ENCODE data around the gene MAPK11. TPM values are rescaled to one million over a fixed set of nuclear protein-coding genes. Genes with fewer than 3 reads are reported as not detected.
A peak's percentile ranks its signal among the peaks of the same experiment; 100 is the strongest.

MAPK11 gene
- total and polyA plus RNA-seq, 4 donors = 8.3 to 15.3 (median 11.9) TPM

DNA sequence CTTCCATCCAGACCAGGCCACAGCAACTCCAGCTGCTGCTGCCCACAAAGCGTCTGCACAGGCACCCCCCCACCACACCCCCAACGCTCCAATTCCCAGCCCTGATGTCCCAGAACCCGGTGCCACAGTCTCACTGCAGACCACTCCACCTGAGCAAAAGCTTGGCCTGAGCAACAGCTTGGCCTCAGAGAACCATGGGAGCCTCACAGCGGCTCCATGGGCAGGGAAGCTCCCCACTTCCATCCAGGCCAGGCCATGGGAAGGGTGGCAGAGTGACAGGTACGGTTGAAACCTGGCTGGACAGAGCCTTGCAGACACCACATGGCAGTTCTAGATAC lies 24.1 kb upstream of the MAPK11 start:
- DNase-seq (no peak), ATAC-seq (ENCODE audit: insufficient read depth, low FRiP score) (no peak)
- WGBS, 2 donors = 30 to 35% methylated on average over 5 of the region's 5 CpGs
- H3K27me3 ChIP-seq (ENCODE audit: control insufficient read depth in 3 of 3, insufficient read depth in 3 of 3, low read length in 2 of 3) = no peaks in the 10 kb centered on the region
- peak overlapping the region; percentile 51 to 96 for H3K27ac ChIP-seq (ENCODE audit: low read depth in 1 of 2, low read length in 1 of 2)
- TF ChIP-seq, protein P1, sequence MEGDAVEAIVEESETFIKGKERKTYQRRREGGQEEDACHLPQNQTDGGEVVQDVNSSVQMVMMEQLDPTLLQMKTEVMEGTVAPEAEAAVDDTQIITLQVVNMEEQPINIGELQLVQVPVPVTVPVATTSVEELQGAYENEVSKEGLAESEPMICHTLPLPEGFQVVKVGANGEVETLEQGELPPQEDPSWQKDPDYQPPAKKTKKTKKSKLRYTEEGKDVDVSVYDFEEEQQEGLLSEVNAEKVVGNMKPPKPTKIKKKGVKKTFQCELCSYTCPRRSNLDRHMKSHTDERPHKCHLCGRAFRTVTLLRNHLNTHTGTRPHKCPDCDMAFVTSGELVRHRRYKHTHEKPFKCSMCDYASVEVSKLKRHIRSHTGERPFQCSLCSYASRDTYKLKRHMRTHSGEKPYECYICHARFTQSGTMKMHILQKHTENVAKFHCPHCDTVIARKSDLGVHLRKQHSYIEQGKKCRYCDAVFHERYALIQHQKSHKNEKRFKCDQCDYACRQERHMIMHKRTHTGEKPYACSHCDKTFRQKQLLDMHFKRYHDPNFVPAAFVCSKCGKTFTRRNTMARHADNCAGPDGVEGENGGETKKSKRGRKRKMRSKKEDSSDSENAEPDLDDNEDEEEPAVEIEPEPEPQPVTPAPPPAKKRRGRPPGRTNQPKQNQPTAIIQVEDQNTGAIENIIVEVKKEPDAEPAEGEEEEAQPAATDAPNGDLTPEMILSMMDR (IDR thresholded peaks at IDR 0.05; ENCODE audit: control extremely low read depth, extremely low read depth) = no peak
- H3K4me3 ChIP-seq = no peak overlapping the region
- peak overlapping the region in 1 of 2 donors; percentile 37 for H3K9ac ChIP-seq (ENCODE audit: insufficient read depth in 1 of 2, low read length in 2 of 2)
- no peaks in the 10 kb centered on the region for H3K9me3 ChIP-seq (ENCODE audit: control insufficient read depth in 4 of 4, insufficient read depth in 3 of 4, low read length in 3 of 4)
- peaks cover 0 to 39% (median 21%) of the 10 kb centered on the region in 5 donors for H3K4me1 ChIP-seq (ENCODE audit: control insufficient read depth in 5 of 5, insufficient read depth in 5 of 5, low read length in 5 of 5)
- H3K36me3 ChIP-seq (ENCODE audit: control insufficient read depth in 4 of 4, insufficient read depth in 4 of 4, low read length in 4 of 4) = peaks cover 0 to 19% (median 2%) of the 10 kb centered on the region in 4 donors

DNA sequence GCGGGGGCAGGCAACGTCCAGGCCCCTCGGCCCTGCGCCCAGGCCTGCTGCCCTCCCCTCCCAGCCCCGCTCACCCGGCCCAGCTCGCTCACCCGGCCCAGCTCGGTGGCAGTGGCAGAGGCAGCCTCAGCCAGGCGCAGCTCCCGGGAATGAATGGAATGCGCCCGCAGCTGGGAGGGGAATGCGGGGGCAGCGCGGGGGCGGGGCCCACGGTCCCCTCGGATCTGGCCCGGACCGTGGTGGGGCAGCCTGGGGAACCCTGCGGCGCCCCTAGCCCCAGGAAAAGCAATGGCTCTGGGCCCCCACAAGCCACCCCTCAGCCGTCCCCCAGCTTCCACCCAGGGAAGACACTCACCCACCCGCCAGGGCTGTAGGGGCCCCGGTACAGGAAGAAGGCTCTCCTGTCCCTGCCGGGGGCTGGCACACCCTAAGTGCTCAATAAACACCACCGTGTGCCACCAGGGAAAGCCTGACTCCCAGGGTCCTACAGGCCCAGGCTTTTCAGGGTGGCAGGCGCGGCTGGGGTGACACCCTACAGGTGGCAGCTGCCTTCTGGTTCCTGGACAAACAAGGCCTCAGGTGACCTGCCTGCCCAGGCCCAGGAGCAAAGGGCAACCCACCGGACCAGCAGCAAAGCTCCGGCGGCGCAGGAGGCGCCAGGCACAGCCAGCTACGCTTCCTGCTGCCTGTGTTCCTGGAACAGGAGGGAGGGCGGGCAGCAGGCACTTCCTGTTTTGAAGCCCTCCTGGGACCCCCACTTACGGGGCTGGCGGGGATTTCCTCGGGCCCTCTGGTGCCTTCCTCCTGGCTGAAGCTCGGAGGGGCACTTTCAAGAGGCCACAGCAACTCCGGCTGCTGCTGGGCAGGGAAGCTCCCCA lies 23.5 kb upstream of the MAPK11 start:
- H3K27ac ChIP-seq (ENCODE audit: low read depth in 1 of 2, low read length in 1 of 2) = peak overlapping the region; percentile 51 to 96
- no peak overlapping the region for H3K4me3 ChIP-seq
- no peaks in the 10 kb centered on the region for H3K9me3 ChIP-seq (ENCODE audit: control insufficient read depth in 4 of 4, insufficient read depth in 3 of 4, low read length in 3 of 4)
- ATAC-seq (ENCODE audit: insufficient read depth, low FRiP score) (peak; percentile 80), DNase-seq (peak; percentile 79 to 86 (median 81))
- no peaks in the 10 kb centered on the region for H3K27me3 ChIP-seq (ENCODE audit: control insufficient read depth in 3 of 3, insufficient read depth in 3 of 3, low read length in 2 of 3)
- peaks cover 0 to 37% (median 21%) of the 10 kb centered on the region in 5 donors for H3K4me1 ChIP-seq (ENCODE audit: control insufficient read depth in 5 of 5, insufficient read depth in 5 of 5, low read length in 5 of 5)
- TF ChIP-seq, protein P1 (IDR thresholded peaks at IDR 0.05; ENCODE audit: control extremely low read depth, extremely low read depth) = no peak
- 4 to 8% methylated on average over 29 to 42 of the region's 42 CpGs for WGBS, 2 donors
- peak overlapping the region in 1 of 2 donors; percentile 37 for H3K9ac ChIP-seq (ENCODE audit: insufficient read depth in 1 of 2, low read length in 2 of 2)
- peaks cover 0 to 25% (median 6%) of the 10 kb centered on the region in 4 donors for H3K36me3 ChIP-seq (ENCODE audit: control insufficient read depth in 4 of 4, insufficient read depth in 4 of 4, low read length in 4 of 4)

DNA sequence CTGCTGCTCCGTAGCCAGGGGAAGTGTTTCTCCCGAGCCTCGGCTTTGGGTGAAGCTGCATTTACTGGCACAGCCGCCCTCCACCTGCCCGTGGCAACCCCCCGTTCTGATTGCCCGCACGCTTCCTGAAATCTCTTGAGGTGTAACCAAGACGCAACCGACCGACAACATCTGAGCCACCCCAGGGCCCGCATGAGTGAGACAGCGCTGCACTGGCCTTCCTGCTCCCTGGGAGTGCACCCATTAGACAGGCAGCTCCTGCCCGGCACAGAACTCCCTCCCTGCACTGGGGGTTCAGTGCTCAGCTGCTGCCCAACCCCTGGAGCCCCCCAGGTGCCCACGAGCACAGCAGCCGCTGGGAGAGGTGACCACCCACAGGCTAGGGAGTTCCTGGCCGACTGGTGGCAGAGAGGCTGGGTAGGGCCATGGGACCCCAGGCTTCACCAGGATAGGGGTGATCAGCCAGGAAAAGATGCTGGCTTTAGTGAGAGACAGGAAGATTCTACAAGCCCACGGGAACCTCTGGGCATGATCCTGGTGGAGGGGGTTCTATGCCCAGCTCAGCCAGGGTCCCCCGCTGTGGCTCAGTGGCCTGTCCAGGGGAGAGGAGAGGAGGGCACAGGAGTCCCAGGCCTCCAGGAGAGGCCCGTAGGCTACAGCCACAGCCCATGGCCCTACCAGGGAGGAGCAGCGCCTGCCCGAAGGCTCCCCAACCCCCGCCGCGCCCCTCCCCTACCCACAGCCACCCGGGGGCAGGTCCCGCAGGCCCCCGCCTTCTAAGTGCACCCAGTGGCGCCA lies 22.7 kb upstream of the MAPK11 start:
- WGBS, 2 donors = 11 to 16% methylated on average over 28 to 29 of the region's 29 CpGs
- peaks cover 0 to 33% (median 11%) of the 10 kb centered on the region in 4 donors for H3K36me3 ChIP-seq (ENCODE audit: control insufficient read depth in 4 of 4, insufficient read depth in 4 of 4, low read length in 4 of 4)
- H3K4me1 ChIP-seq (ENCODE audit: control insufficient read depth in 5 of 5, insufficient read depth in 5 of 5, low read length in 5 of 5) = peaks cover 0 to 33% (median 19%) of the 10 kb centered on the region in 5 donors
- ATAC-seq (ENCODE audit: insufficient read depth, low FRiP score) (no peak), DNase-seq (no peak)
- no peak overlapping the region for H3K4me3 ChIP-seq
- no peaks in the 10 kb centered on the region for H3K27me3 ChIP-seq (ENCODE audit: control insufficient read depth in 3 of 3, insufficient read depth in 3 of 3, low read length in 2 of 3)
- TF ChIP-seq, protein P1 (IDR thresholded peaks at IDR 0.05; ENCODE audit: control extremely low read depth, extremely low read depth) = no peak
- H3K9ac ChIP-seq (ENCODE audit: insufficient read depth in 1 of 2, low read length in 2 of 2) = peak overlapping the region in 1 of 2 donors; percentile 13
- H3K9me3 ChIP-seq (ENCODE audit: control insufficient read depth in 4 of 4, insufficient read depth in 3 of 4, low read length in 3 of 4) = no peaks in the 10 kb centered on the region
- H3K27ac ChIP-seq (ENCODE audit: low read depth in 1 of 2, low read length in 1 of 2) = peak overlapping the region; percentile 51 to 96
